C4-2B (cell line): ENCODE data around the gene ZNF648.

Experiments
- CTCF ChIP-seq: fragments of 450-650 bp; conservative IDR thresholded peaks from 2 replicates; pipeline ENCODE4 v1.5.1; 2017; ENCODE audit warnings: mild to moderate bottlenecking
- ZFX ChIP-seq: fragments of 450-650 bp; IDR thresholded peaks from 2 replicates; pipeline ENCODE4 v1.6.1; 2017

- TF ChIP-seq CTCF (no peak; the same call in 1 of the 2 replicates), ZFX (no peak)
Measured at GRCh38 chr1:182051938-182052337, 9.6 kb downstream of the ZNF648 start.
